NCI-H146 (cell line): Measurements from ENCODE around the gene PPP3R1.
"Not testable (repeated sequence)": the region's sequence is repeated elsewhere in the genome, so short reads cannot be mapped to it uniquely, and the experiment has no call there.

Experiments used
- DNase-seq: peaks from one replicate; lab custom pipeline; 2025; lab: John Stamatoyannopoulos, UW

The PPP3R1 gene

GRCh38 chr2:68185541-68186164, 66.7 kb downstream of the PPP3R1 start:
- peak; percentile 48 for DNase-seq

- no peak for DNase-seq
Observed at GRCh38 chr2:68182902-68183301, 69.4 kb downstream of the PPP3R1 start.

- no peak for DNase-seq
Observed at GRCh38 chr2:68178954-68179627, 73.2 kb downstream of the PPP3R1 start.

- no peak for DNase-seq
Observed at GRCh38 chr2:68178432-68178831, 73.9 kb downstream of the PPP3R1 start.

- no peak for DNase-seq
Observed at GRCh38 chr2:68177541-68177940, 74.8 kb downstream of the PPP3R1 start.

- DNase-seq: no peak
Observed at GRCh38 chr2:68176657-68177056, 75.7 kb downstream of the PPP3R1 start.

- not testable (repeated sequence) for DNase-seq
Observed at GRCh38 chr2:68175210-68175609, 77.1 kb downstream of the PPP3R1 start.

GRCh38 chr2:68172990-68173700, 79.2 kb downstream of the PPP3R1 start:
- no peak for DNase-seq

- DNase-seq: no peak
Observed at GRCh38 chr2:68172521-68172920, 79.8 kb downstream of the PPP3R1 start.

- no peak for DNase-seq
Observed at GRCh38 chr2:68171684-68172083, 80.6 kb downstream of the PPP3R1 start.

GRCh38 chr2:68171146-68171545, 81.2 kb downstream of the PPP3R1 start:
- DNase-seq: no peak

GRCh38 chr2:68169308-68169707, 83.0 kb downstream of the PPP3R1 start:
- DNase-seq: no peak

GRCh38 chr2:68167186-68167585, 85.1 kb downstream of the PPP3R1 start:
- no peak for DNase-seq

GRCh38 chr2:68163641-68164040, 88.7 kb downstream of the PPP3R1 start:
- DNase-seq: no peak

- DNase-seq: no peak
Observed at GRCh38 chr2:68158134-68158447, 94.2 kb downstream of the PPP3R1 start.

- DNase-seq: peak; percentile 94
Observed at GRCh38 chr2:68157402-68158133, 94.8 kb downstream of the PPP3R1 start, which contains the start of gene PNO1. TSS of gene PNO1 (plus strand) at chr2:68157888. CDS start at chr2:68157935, 47 bp downstream.

GRCh38 chr2:68157002-68157401, 95.3 kb downstream of the PPP3R1 start:
- DNase-seq: no peak

- DNase-seq: no peak
Observed at GRCh38 chr2:68156419-68156818, 95.9 kb downstream of the PPP3R1 start.

GRCh38 chr2:68155618-68156017, 96.7 kb downstream of the PPP3R1 start:
- no peak for DNase-seq

- DNase-seq: no peak
Observed at GRCh38 chr2:68152681-68153347, 99.5 kb downstream of the PPP3R1 start.

GRCh38 chr2:68151037-68151436, 101.3 kb downstream of the PPP3R1 start:
- DNase-seq: no peak

GRCh38 chr2:68141875-68142274, 110.5 kb downstream of the PPP3R1 start:
- DNase-seq: no peak
